Activated B cell treated with CpG ODN at 0.5 μM for 24 hours (primary cell): Measurements from ENCODE around the gene GLTP. TPM values are rescaled to one million over a fixed set of nuclear protein-coding genes. Genes with fewer than 3 reads are reported as not detected.

Experiments
- ATAC-seq: fragments of 200-7000 bp; cut with Tn5 transposase; one replicate; pipeline ENCODE4 v1.10.0; 2021; ENCODE audit warnings: low read depth, mild to moderate bottlenecking, moderate library complexity
- CTCF ChIA-PET: fragments of 350-600 bp; sonication (Branson Sonifier 250); formaldehyde crosslinking; loops from one replicate; lab custom pipeline; 2021; ENCODE audit warnings: antibody characterized with exemption; lab: Charles Lee
- POLR2A ChIA-PET: fragments of 350-600 bp; sonication (Branson Sonifier 250); formaldehyde crosslinking; loops from one replicate; lab custom pipeline; 2021; ENCODE audit warnings: antibody characterized with exemption; lab: Charles Lee
- DNase-seq: peaks from one replicate; pipeline ENCODE4 v3.0.0; 2022
- H3K27ac Mint-ChIP-seq: one replicate; pipeline ENCODE4 v1.8.0; 2020; ENCODE audit warnings: mixed read lengths
- H3K27me3 Mint-ChIP-seq: one replicate; pipeline ENCODE4 v1.8.0; 2021; ENCODE audit warnings: mixed read lengths
- H3K36me3 Mint-ChIP-seq: one replicate; pipeline ENCODE4 v1.8.0; 2021; ENCODE audit warnings: low read depth, mixed read lengths
- H3K4me1 Mint-ChIP-seq: one replicate; pipeline ENCODE4 v1.8.0; 2021; ENCODE audit warnings: mixed read lengths
- H3K4me3 Mint-ChIP-seq: one replicate; pipeline ENCODE4 v1.8.0; 2020; ENCODE audit warnings: mild to moderate bottlenecking, mixed read lengths
- H3K9me3 Mint-ChIP-seq: one replicate; pipeline ENCODE4 v1.8.0; 2020; ENCODE audit warnings: mixed read lengths
- intact Hi-C: fragments of 100-400 bp; cut with micrococcal nuclease; formaldehyde crosslinking; loops from one replicate; pipeline ENCODE4 v1.15.1; 2024
- total RNA-seq: library from RNA; stranded (reverse); gene quantifications from 2 replicates; pipeline ENCODE4 v1.2.3, GENCODE V29; 2022
- TF ChIP-seq, protein P1 (sequence below): fragments of 200-600 bp; IDR thresholded peaks from one replicate; pipeline ENCODE4 v1.8.0; 2022; ENCODE audit warnings: antibody characterized with exemption, mild to moderate bottlenecking

Gene GLTP
- total RNA-seq, 1 donor from 2014 or later, result 26.5 TPM

DNA sequence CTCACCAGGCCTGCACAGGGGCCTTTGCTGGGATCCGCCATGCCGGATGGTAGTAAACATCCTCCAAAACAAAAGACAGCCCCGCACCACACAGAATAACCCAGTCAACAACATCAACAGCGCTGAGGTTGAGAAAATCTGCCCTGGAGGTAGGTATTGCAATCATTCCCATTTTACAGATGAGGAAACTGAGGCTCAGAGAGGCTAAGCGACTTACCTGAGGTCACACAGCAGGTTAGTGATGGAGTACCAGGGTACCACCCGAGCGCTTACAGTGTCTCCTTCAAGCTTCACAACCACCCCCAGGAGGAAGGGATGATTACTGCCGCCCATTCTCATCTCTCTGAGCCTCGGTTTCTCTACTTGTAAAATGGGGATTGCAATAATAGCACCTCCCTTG lies 62.1 kb downstream of the GLTP start:
- intact Hi-C loops, result no loop called here
- Mint-ChIP-seq H3K4me1 (no peaks in the 10 kb centered on the region), H3K9me3 (no peaks in the 10 kb centered on the region), H3K36me3 (no peaks in the 10 kb centered on the region), H3K27me3 (peaks cover 15% of the 10 kb centered on the region), H3K27ac (no peak overlapping the region), H3K4me3 (no peak overlapping the region)
- CTCF ChIA-PET, result no interaction called here
- ATAC-seq (no peak), DNase-seq (no peak)
- POLR2A ChIA-PET, result no interaction called here
- TF ChIP-seq, protein P1, sequence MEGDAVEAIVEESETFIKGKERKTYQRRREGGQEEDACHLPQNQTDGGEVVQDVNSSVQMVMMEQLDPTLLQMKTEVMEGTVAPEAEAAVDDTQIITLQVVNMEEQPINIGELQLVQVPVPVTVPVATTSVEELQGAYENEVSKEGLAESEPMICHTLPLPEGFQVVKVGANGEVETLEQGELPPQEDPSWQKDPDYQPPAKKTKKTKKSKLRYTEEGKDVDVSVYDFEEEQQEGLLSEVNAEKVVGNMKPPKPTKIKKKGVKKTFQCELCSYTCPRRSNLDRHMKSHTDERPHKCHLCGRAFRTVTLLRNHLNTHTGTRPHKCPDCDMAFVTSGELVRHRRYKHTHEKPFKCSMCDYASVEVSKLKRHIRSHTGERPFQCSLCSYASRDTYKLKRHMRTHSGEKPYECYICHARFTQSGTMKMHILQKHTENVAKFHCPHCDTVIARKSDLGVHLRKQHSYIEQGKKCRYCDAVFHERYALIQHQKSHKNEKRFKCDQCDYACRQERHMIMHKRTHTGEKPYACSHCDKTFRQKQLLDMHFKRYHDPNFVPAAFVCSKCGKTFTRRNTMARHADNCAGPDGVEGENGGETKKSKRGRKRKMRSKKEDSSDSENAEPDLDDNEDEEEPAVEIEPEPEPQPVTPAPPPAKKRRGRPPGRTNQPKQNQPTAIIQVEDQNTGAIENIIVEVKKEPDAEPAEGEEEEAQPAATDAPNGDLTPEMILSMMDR, result no peak

DNA sequence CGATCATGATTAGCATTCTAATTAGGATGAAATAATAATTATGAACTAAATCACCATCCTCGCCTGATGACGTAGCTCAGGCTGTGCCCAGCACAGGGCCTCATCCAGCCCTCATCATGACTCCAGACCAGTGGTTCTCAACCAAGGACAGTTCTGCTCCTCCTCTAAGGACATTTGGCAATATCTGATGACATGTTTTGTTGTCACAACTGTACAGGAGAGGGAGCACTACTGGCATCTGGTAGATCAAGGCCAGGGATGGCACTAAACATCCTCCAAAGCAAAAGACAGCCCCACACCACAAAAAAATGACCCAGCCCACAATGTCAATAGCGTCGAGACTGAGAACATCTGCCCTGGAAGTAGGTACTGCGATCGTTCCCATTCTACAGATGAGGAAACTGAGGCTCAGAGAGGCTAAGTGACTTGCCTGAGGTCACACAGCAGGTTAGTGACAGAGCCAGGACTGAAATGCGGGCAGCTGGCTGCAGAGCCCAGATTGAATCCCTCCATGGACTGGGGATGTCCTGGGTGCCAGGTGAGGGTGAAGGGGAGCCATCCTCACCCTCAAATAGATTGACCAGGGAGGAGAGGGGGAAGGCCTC lies 62.6 kb downstream of the GLTP start:
- Mint-ChIP-seq H3K4me1 (no peaks in the 10 kb centered on the region), H3K27me3 (peaks cover 15% of the 10 kb centered on the region), H3K36me3 (no peaks in the 10 kb centered on the region), H3K27ac (no peak overlapping the region), H3K9me3 (no peaks in the 10 kb centered on the region), H3K4me3 (no peak overlapping the region)
- DNase-seq (no peak), ATAC-seq (no peak)
- TF ChIP-seq, protein P1, result no peak
- ChIA-PET POLR2A (no interaction called here), CTCF (no interaction called here)
- intact Hi-C loops, result no loop called here

DNA sequence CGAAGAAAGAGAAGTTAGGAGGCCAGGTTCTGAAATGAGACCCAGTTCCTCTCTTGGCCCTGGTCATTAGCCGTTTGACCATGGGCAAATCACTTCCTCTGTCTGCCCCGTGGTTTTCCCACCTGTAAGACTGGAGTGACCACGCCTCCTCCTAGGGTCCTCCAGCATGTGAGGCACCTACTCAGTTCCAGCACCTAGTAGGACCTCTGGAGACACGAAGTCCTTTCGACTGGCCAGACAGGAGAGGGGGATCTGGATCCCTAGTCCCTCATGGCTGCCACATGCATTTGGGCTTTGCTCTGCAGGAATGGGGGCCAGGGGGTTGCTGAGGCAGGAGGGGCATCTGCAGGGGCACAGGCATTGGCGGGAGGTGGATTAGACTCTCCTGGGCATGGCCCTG lies 63.5 kb downstream of the GLTP start:
- TF ChIP-seq, protein P1, result no peak
- DNase-seq (no peak), ATAC-seq (no peak)
- intact Hi-C loops, result no loop called here
- Mint-ChIP-seq H3K27me3 (peaks cover 14% of the 10 kb centered on the region), H3K36me3 (no peaks in the 10 kb centered on the region), H3K4me1 (no peaks in the 10 kb centered on the region), H3K4me3 (no peak overlapping the region), H3K9me3 (no peaks in the 10 kb centered on the region), H3K27ac (no peak overlapping the region)
- ChIA-PET POLR2A (no interaction called here), CTCF (no interaction called here)

DNA sequence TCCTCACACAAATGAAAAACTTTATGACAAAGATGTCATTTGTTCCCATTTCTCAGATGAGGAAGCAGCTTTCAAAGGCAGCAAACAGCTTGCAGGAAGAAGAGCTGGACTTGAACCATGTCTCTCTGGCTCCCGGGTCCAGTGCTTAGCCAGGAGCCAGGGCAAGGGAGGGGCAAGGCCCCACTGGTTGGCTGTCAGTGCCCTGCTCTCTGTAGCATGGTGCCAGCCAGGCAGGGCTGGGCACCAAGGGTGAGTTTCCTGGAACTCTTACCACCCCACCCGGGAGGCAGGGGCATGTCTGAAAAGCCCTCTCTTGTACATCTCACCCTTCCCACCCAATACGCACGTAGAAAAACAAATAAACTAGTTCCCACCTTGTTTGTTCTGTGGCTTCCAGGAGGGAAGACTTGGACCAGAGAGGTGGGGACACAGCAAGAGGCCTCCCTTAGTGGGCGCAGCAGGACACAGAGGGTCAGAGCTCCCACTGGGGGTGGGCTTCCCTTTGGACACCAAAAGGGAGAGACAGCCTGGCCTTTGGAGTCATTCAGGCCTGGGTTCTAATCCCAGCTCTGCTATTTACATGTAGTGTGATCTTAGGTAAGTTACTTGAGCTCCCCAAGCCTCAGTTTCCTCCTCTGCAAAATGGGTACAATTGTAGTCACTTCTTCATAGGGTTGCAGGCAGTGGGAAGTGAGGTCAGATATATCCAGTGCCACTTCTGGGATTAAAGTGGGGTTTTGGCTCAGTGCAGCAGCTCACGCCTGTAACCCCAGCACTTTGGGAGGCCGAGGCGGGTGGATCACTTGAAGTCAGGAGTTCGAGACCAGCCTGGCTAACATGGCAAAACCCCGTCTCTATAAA lies 64.4 kb downstream of the GLTP start:
- H3K27ac Mint-ChIP-seq, result no peak overlapping the region
- peaks cover 9% of the 10 kb centered on the region for H3K27me3 Mint-ChIP-seq
- intact Hi-C loops, result no loop called here
- no peaks in the 10 kb centered on the region for H3K9me3 Mint-ChIP-seq
- H3K36me3 Mint-ChIP-seq, result no peaks in the 10 kb centered on the region
- TF ChIP-seq, protein P1, result no peak
- H3K4me1 Mint-ChIP-seq, result no peaks in the 10 kb centered on the region
- ChIA-PET CTCF (no interaction called here), POLR2A (no interaction called here)
- H3K4me3 Mint-ChIP-seq, result no peak overlapping the region
- DNase-seq (no peak), ATAC-seq (no peak)

DNA sequence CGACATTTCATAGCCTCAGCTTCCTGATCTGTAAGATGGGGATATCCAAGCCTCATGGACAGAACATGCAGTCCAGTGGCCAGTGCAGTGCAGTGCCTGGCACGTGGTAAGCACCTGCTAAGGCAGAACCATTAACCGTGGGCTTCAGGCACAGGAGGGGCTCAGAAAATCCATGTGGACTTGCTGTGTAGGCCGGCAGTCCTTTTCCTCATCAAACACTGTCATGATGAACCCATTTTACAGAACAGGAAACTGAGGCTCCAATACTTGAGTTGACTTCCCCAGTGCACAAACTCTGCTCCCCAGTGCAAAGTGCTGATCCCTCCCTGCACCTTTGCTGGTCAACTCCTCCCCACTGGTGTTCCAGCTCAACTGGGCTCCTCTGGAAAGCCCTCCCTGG lies 65.1 kb downstream of the GLTP start:
- CTCF ChIA-PET, result no interaction called here
- Mint-ChIP-seq H3K9me3 (no peaks in the 10 kb centered on the region), H3K4me3 (no peak overlapping the region), H3K27ac (no peak overlapping the region), H3K27me3 (peaks cover 9% of the 10 kb centered on the region), H3K4me1 (no peaks in the 10 kb centered on the region), H3K36me3 (no peaks in the 10 kb centered on the region)
- ATAC-seq (no peak), DNase-seq (no peak)
- TF ChIP-seq, protein P1, result no peak
- intact Hi-C loops, result no loop called here
- POLR2A ChIA-PET, result no interaction called here
